HepG2 (cell line): Measurements from ENCODE around the gene EIF4G1. TPM values are rescaled to one million over a fixed set of nuclear protein-coding genes. Genes with fewer than 3 reads are reported as not detected.

ENCODE experiments used
- ARID2 ChIP-seq: sonication (generic); formaldehyde crosslinking; IDR thresholded peaks from 2 replicates; pipeline ENCODE4 v1.8.1; 2022; ENCODE audit warnings: mild to moderate bottlenecking, missing genetic modification reagents, borderline replicate concordance
- ARNT ChIP-seq: fragments of 450-650 bp; IDR thresholded peaks from 2 replicates; pipeline ENCODE4 v1.6.1; 2017
- ATF3 ChIP-seq: sonication (generic); formaldehyde crosslinking; IDR thresholded peaks from 2 replicates; pipeline ENCODE4 v1.4.0; 2020; ENCODE audit warnings: missing genetic modification reagents
- ATRX ChIP-seq: sonication (generic); formaldehyde crosslinking; IDR thresholded peaks from 2 replicates; pipeline ENCODE4 v1.4.0; 2020; ENCODE audit warnings: missing genetic modification reagents, borderline replicate concordance
- FOXP4 ChIP-seq: sonication (generic); formaldehyde crosslinking; IDR thresholded peaks from 2 replicates; pipeline ENCODE4 v1.4.0; 2020; ENCODE audit warnings: missing genetic modification reagents
- HES4 ChIP-seq: sonication (generic); formaldehyde crosslinking; IDR thresholded peaks from 2 replicates; pipeline ENCODE4 v1.9.0; 2021; ENCODE audit warnings: mild to moderate bottlenecking, missing genetic modification reagents, borderline replicate concordance
- JARID2 ChIP-seq: sonication (generic); formaldehyde crosslinking; IDR thresholded peaks from 2 replicates; pipeline ENCODE4 v1.8.1; 2023; ENCODE audit warnings: missing genetic modification reagents, inconsistent platforms; ENCODE audit not compliant: insufficient replicate concordance
- KLF12 ChIP-seq: sonication (generic); formaldehyde crosslinking; IDR thresholded peaks from 2 replicates; pipeline ENCODE4 v1.4.0; 2020; ENCODE audit warnings: missing genetic modification reagents, borderline replicate concordance
- PREB ChIP-seq: sonication (generic); formaldehyde crosslinking; IDR thresholded peaks from 2 replicates; pipeline ENCODE4 v1.4.0; 2020; ENCODE audit warnings: missing genetic modification reagents
- PTBP1 ChIP-seq: fragments of 200-400 bp; formaldehyde crosslinking; IDR thresholded peaks from 2 replicates; pipeline ENCODE4 v1.6.1; 2018; ENCODE audit warnings: low read length, low read depth; ENCODE audit not compliant: poor library complexity, severe bottlenecking
- RARA ChIP-seq: IDR thresholded peaks from 2 replicates; pipeline ENCODE4 v1.6.1; 2016; ENCODE audit warnings: missing genetic modification reagents, missing compliant biosample characterization
- REL ChIP-seq: sonication (generic); formaldehyde crosslinking; conservative IDR thresholded peaks from 2 replicates; pipeline ENCODE4 v1.8.0; 2022; ENCODE audit warnings: mild to moderate bottlenecking, missing genetic modification reagents, moderate library complexity
- SNAPC5 ChIP-seq: sonication (generic); formaldehyde crosslinking; IDR thresholded peaks from 2 replicates; pipeline ENCODE4 v1.8.1; 2023; ENCODE audit warnings: mild to moderate bottlenecking, missing genetic modification reagents, borderline replicate concordance
- SOX13 ChIP-seq, 3 experiments: fragments of 450-650 bp in 1 of 3; sonication (generic) in 1 of 3; formaldehyde crosslinking in 1 of 3; IDR thresholded peaks in 2 of 3; conservative IDR thresholded peaks in 1 of 3; 2 replicates each; pipeline versions ENCODE4 v1.5.0 to v1.6.1; 2016 to 2020; ENCODE audit warnings: antibody characterized with exemption in 1 of 3, mild to moderate bottlenecking in 1 of 3, missing compliant biosample characterization in 1 of 3, missing genetic modification reagents in 1 of 3, moderate library complexity in 1 of 3
- TIGD3 ChIP-seq: sonication (generic); formaldehyde crosslinking; IDR thresholded peaks from 2 replicates; pipeline ENCODE4 v1.5.1; 2020; ENCODE audit warnings: mild to moderate bottlenecking, missing genetic modification reagents, borderline replicate concordance
- ZFYVE20 ChIP-seq: sonication (generic); formaldehyde crosslinking; IDR thresholded peaks from 2 replicates; pipeline ENCODE4 v1.8.0; 2023; ENCODE audit warnings: low read depth, mild to moderate bottlenecking, moderate library complexity, missing genetic modification reagents, borderline replicate concordance
- ZNF10 ChIP-seq: sonication (generic); formaldehyde crosslinking; IDR thresholded peaks from 2 replicates; pipeline ENCODE4 v1.4.0; 2020; ENCODE audit warnings: mild to moderate bottlenecking, low read depth, missing genetic modification reagents, borderline replicate concordance
- ZNF484 ChIP-seq: sonication (generic); formaldehyde crosslinking; IDR thresholded peaks from 2 replicates; pipeline ENCODE4 v1.5.1; 2020; ENCODE audit warnings: mild to moderate bottlenecking, low read depth, missing genetic modification reagents, borderline replicate concordance
- ZNF768 ChIP-seq: sonication (generic); formaldehyde crosslinking; IDR thresholded peaks from 2 replicates; pipeline ENCODE4 v1.4.0; 2020; ENCODE audit warnings: missing genetic modification reagents
- ZNF784 ChIP-seq: sonication (generic); formaldehyde crosslinking; IDR thresholded peaks from 2 replicates; pipeline ENCODE4 v1.5.1; 2020; ENCODE audit warnings: missing genetic modification reagents, mild to moderate bottlenecking, borderline replicate concordance
- ZNF83 ChIP-seq: sonication (generic); formaldehyde crosslinking; IDR thresholded peaks from 2 replicates; pipeline ENCODE4 v1.4.0; 2020; ENCODE audit warnings: missing genetic modification reagents, mild to moderate bottlenecking, borderline replicate concordance
- ZSCAN9 ChIP-seq: IDR thresholded peaks from 2 replicates; pipeline ENCODE4 v1.6.1; 2016; ENCODE audit warnings: borderline replicate concordance
- polyA plus RNA-seq, 8 experiments: library from polyadenylated mRNA; depleted of rRNA in 3 of 8; stranded (reverse) in 7 of 8; unstranded in 1 of 8; fragments of >200 nt; fragmentation: Illumina TruSeq in 4 of 8; extraction: Trizol in 4 of 8; gene quantifications; 2 replicates each; pipeline versions ENCODE4 v1.2.1 to v1.2.3, GENCODE V29; 2011 to 2016; ENCODE audit warnings: low read depth in 4 of 8, missing spikeins in 1 of 8, mixed read lengths in 1 of 8; ENCODE audit not compliant: insufficient read depth in 1 of 8
- total RNA-seq, 5 experiments: library from RNA; depleted of rRNA; stranded (reverse); fragments of >200 nt; fragmentation: Illumina TruSeq; extraction: Trizol; gene quantifications; 2 replicates each; pipeline ENCODE4 v1.2.3, GENCODE V29; 2016; ENCODE audit warnings: low read depth in 1 of 5

The EIF4G1 gene
- total and polyA plus RNA-seq, 2 of the 13 experiments (the other 11 are each of a cell fraction or from before 2014, with no cell fraction given): 208 to 213 TPM

- no peak; the same call in 1 of the 2 replicates for TF ChIP-seq ZNF768 (CRISPR knock-in tag)
- no peak for TF ChIP-seq ZNF83 (CRISPR knock-in tag)
- TF ChIP-seq FOXP4 (CRISPR knock-in tag): no peak
- TF ChIP-seq REL (CRISPR knock-in tag): no peak
- TF ChIP-seq TIGD3: no peak; the same call in 1 of the 2 replicates
- TF ChIP-seq ARNT: no peak
- TF ChIP-seq ZNF10: no peak
- TF ChIP-seq ZNF484: no peak
- TF ChIP-seq ZNF784 (CRISPR knock-in tag): no peak
- TF ChIP-seq HES4 (CRISPR knock-in tag): no peak
- TF ChIP-seq PREB (CRISPR knock-in tag): no peak
- peak; percentile 86 for TF ChIP-seq ATF3 (CRISPR knock-in tag)
- TF ChIP-seq ZSCAN9 (CRISPR knock-in tag): no peak
- no peak for TF ChIP-seq ZFYVE20 (CRISPR knock-in tag)
- no peak for TF ChIP-seq RARA (CRISPR knock-in tag)
- TF ChIP-seq JARID2 (CRISPR knock-in tag): no peak
- no peak for TF ChIP-seq SNAPC5 (CRISPR knock-in tag)
- TF ChIP-seq ATRX (CRISPR knock-in tag): no peak
- TF ChIP-seq SOX13 (IDR thresholded peaks at IDR 0.05): no peak
- no peak for TF ChIP-seq SOX13 (CRISPR knock-in tag; conservative IDR thresholded peaks at IDR 0.05 in 1 of 2, IDR thresholded peaks at IDR 0.05 in 1 of 2)
- TF ChIP-seq KLF12 (CRISPR knock-in tag): no peak
- TF ChIP-seq ARID2 (CRISPR knock-in tag): no peak
- no peak for TF ChIP-seq PTBP1
These were observed 21.5 kb downstream of the EIF4G1 start (continued) for GRCh38 chr3:184335661-184336546.
